ENCODE results near the gene PRKAG1.

PRKAG1 gene

DNA sequence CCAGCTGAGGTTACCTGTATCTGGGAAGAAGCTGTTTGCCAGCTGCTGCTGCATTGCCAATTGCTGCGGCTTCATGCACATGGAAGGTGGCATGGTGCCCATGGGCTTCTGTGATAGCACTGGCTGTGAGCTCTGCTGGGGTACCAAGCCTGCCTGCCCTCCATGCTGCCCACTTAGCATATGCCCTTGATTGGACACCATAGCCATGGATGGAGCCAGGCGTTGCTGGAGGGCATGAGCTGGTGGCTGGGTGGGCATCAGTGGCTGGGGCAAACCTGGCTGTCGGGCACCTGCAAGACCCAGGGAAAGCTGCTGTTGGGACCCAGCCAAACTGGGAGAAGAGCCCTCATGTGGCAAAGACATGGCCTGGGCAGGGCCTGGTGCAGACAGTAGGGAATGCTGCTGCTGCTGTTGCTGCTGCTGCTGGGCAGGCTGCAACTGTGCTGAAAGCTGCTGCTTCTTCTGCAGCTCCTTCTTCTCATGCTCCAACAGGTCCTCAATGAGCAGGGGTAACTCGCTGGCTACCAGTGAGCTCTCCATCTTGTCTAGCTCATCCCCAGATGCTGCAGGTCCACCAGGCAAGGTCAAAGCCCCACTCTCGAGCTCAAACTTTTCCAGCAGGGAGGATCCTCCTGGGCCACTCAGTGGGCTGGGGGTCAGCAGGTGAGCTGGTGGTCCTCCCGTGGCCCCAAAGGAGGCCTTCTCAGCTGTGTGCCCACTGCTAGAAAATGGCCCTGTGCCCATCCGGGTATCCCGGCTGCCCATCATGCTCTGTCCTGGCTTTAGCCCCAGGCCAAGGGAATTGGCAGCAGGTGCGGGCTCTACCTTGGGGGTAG, 18.8 kb upstream of the PRKAG1 start:
- TF ChIP-seq SIN3A (IDR thresholded peaks at IDR 0.05; ENCODE audit: borderline replicate concordance, insufficient read depth, low read length): no peak
- no peak for TF ChIP-seq TAF1 (IDR thresholded peaks at IDR 0.05; ENCODE audit: borderline replicate concordance, insufficient read depth, low read length)
- TF ChIP-seq REST (IDR thresholded peaks at IDR 0.05; ENCODE audit: insufficient read depth in 1 of 2, low read depth in 2 of 2, low read length in 2 of 2): no peak
- no peak for TF ChIP-seq FOXP2 (optimal IDR thresholded peaks at IDR 0.05; ENCODE audit: borderline replicate concordance, extremely low read depth, extremely low read length, insufficient read depth)
- no peak for TF ChIP-seq POLR2AphosphoS5 (IDR thresholded peaks at IDR 0.05; ENCODE audit: low read depth, low read length)

DNA sequence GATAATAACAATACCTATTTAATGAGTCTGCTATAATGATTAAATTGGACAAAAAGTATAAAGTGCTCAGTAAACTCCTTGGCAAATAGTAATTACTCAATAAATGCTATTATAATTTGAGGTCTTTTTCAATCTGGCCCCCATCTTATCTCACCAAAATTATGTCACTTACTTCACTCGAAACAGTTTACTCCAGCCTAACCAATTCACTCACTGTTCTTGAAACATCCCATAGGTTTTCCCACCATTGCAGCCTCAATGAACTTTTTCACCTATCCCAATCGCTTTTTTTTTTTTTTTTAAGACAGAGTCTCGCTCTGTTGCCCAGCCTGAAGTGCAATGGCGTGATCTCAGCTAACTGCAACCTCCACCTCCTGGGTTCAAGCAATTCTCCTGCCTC, 17.5 kb upstream of the PRKAG1 start:
- TF ChIP-seq SIN3A (IDR thresholded peaks at IDR 0.05; ENCODE audit: borderline replicate concordance, insufficient read depth, low read length): no peak
- TF ChIP-seq TAF1 (IDR thresholded peaks at IDR 0.05; ENCODE audit: borderline replicate concordance, insufficient read depth, low read length): no peak
- no peak for TF ChIP-seq REST (IDR thresholded peaks at IDR 0.05; ENCODE audit: insufficient read depth in 1 of 2, low read depth in 2 of 2, low read length in 2 of 2)
- no peak for TF ChIP-seq FOXP2 (optimal IDR thresholded peaks at IDR 0.05; ENCODE audit: borderline replicate concordance, extremely low read depth, extremely low read length, insufficient read depth)
- TF ChIP-seq POLR2AphosphoS5 (IDR thresholded peaks at IDR 0.05; ENCODE audit: low read depth, low read length): no peak

DNA sequence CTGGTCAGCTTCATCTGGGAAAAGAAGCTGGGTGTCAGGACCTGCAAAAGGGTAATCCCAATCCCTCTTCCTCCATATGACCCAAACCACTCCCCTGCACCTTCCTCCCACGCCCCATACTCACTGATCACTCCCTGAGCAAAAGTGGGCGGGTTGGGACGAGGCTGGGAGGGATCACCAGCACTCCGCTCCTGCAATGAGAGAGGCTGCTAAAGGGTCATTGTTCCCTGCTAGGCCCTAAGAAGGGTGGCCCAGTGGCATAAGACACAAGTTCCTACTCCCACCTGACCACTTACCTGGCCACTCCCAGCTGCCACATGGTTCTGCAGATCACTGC, 15.7 kb upstream of the PRKAG1 start:
- no peak for TF ChIP-seq TAF1 (IDR thresholded peaks at IDR 0.05; ENCODE audit: borderline replicate concordance, insufficient read depth, low read length)
- no peak for TF ChIP-seq FOXP2 (optimal IDR thresholded peaks at IDR 0.05; ENCODE audit: borderline replicate concordance, extremely low read depth, extremely low read length, insufficient read depth)
- no peak for TF ChIP-seq POLR2AphosphoS5 (IDR thresholded peaks at IDR 0.05; ENCODE audit: low read depth, low read length)
- TF ChIP-seq REST (IDR thresholded peaks at IDR 0.05; ENCODE audit: insufficient read depth in 1 of 2, low read depth in 2 of 2, low read length in 2 of 2): no peak
- TF ChIP-seq SIN3A (IDR thresholded peaks at IDR 0.05; ENCODE audit: borderline replicate concordance, insufficient read depth, low read length): no peak

DNA sequence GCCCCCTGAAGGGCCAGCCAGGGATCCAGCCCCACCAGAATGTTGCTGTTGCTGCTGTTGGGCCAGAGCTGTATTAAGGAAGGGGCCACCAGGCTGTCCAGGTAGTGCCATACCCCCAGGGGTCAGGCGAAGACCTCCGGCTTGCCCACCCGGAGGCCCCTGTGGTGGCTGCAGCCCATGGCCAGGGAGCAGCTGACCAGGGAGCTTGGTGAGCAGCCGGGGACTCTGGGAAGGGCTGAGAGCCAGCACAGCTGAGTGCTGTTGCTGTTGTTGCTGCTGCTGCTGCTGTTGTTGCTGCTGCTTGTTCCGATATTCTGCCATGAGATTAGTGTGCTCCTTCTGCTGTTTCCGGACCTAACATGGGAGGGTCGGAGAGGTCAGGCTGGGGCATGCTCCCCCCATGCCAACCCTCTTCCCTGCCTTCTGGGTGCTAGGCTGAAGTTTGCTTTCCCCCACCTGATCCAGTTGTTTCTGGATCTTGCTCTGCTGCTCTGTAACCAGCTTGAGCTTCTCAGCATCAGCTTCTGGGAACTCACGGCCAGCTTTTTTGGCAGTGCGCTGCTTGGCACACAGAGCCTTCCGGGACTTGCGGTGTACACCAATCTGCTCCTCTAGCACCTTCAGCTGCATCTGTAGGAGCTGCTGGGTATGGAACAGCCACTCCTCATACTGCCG, 15.2 kb upstream of the PRKAG1 start:
- TF ChIP-seq TAF1 (IDR thresholded peaks at IDR 0.05; ENCODE audit: borderline replicate concordance, insufficient read depth, low read length) (no peak), FOXP2 (optimal IDR thresholded peaks at IDR 0.05; ENCODE audit: borderline replicate concordance, extremely low read depth, extremely low read length, insufficient read depth) (no peak), REST (IDR thresholded peaks at IDR 0.05; ENCODE audit: insufficient read depth in 1 of 2, low read depth in 2 of 2, low read length in 2 of 2) (no peak), SIN3A (IDR thresholded peaks at IDR 0.05; ENCODE audit: borderline replicate concordance, insufficient read depth, low read length) (no peak), POLR2AphosphoS5 (IDR thresholded peaks at IDR 0.05; ENCODE audit: low read depth, low read length) (no peak)
